GM12878 (cell line): Measurements from ENCODE around the gene CDCA7L. TPM values are rescaled to one million over a fixed set of nuclear protein-coding genes. Genes with fewer than 3 reads are reported as not detected.

Experiments used
- ATAC-seq: fragments of 200-7000 bp; cut with Tn5 transposase; 3 replicates; pipeline ENCODE4 v1.9.1; 2020; ENCODE audit warnings: mild to moderate bottlenecking, moderate library complexity
- Bru-seq: library from RNA; stranded (reverse); fragments of 400-500 nt; gene quantifications from one replicate; lab custom pipeline; 2021; lab: Mats Ljungman, UMichigan
- BruChase-seq, 2 experiments: library from RNA; stranded (reverse); fragments of 400-500 nt; gene quantifications; one replicate each; lab custom pipeline; 2021; lab: Mats Ljungman, UMichigan
- BruUV-seq: library from RNA; stranded (reverse); fragments of 400-500 nt; replicated peaks from 2 replicates; lab custom pipeline; 2021; lab: Mats Ljungman, UMichigan
- CTCF ChIA-PET: fragments of 300-600 bp; sonication (Branson Sonifier 250); formaldehyde crosslinking; extraction: SDS; loops from one replicate; lab custom pipeline; 2021; ENCODE audit warnings: inconsistent platforms; lab: Yijun Ruan, JAX
- POLR2A ChIA-PET: fragments of 350-600 bp; formaldehyde crosslinking; extraction: SDS; loops from one replicate; lab custom pipeline; 2021; ENCODE audit warnings: inconsistent platforms; lab: Charles Lee
- RAD21 ChIA-PET: fragments of 300-600 bp; sonication (Branson Sonifier 250); formaldehyde crosslinking; loops from one replicate; lab custom pipeline; 2023; ENCODE audit warnings: antibody characterized with exemption; ENCODE audit not compliant: unreplicated experiment; lab: Charles Lee
- SMC1A ChIA-PET: fragments of 300-600 bp; sonication (Branson Sonifier 250); formaldehyde crosslinking; loops from one replicate; lab custom pipeline; 2023; ENCODE audit not compliant: unreplicated experiment, uncharacterized antibody; lab: Charles Lee
- DNase-seq: peaks from one replicate; pipeline ENCODE4 v3.0.0-alpha.2; 2011; ENCODE audit warnings: low read depth, low spot score
- FAIRE-seq: peaks from 3 replicates; lab custom pipeline; 2011; peaks lifted over from hg19 to GRCh38; lab: Jason Lieb, UNC
- H2AFZ ChIP-seq: 2 replicates; pipeline ENCODE4 v1.6.0; 2011; ENCODE audit warnings: low read depth, low read length, control low read depth; ENCODE audit not compliant: control insufficient read depth
- H3K27ac ChIP-seq: 2 replicates; pipeline ENCODE4 v1.5.1; 2011; ENCODE audit warnings: control low read depth; ENCODE audit not compliant: control insufficient read depth, insufficient read depth
- H3K27me3 ChIP-seq, 2 experiments: replicated peaks in 1 of 2; 2 replicates each; pipeline versions ENCODE4 v1.6.0 to v1.6.1; 2011; ENCODE audit warnings: low read length in 1 of 2; ENCODE audit not compliant: control insufficient read depth in 2 of 2, insufficient read depth in 2 of 2
- H3K36me3 ChIP-seq, 2 experiments: 2 replicates each; pipeline ENCODE4 v1.5.1; 2011; ENCODE audit warnings: low read length in 1 of 2; ENCODE audit not compliant: control insufficient read depth in 2 of 2, insufficient read depth in 2 of 2
- H3K4me1 ChIP-seq: 2 replicates; pipeline ENCODE4 v1.6.1; 2011; ENCODE audit warnings: mild to moderate bottlenecking, low read length, moderate library complexity, mixed read lengths; ENCODE audit not compliant: control insufficient read depth, insufficient read depth
- H3K4me2 ChIP-seq: 2 replicates; pipeline ENCODE4 v1.6.0; 2011; ENCODE audit warnings: control low read depth; ENCODE audit not compliant: control insufficient read depth, insufficient read depth
- H3K4me3 ChIP-seq: fragments of 200-600 bp; sonication (generic); 2 replicates; pipeline ENCODE4 v1.5.1; 2016
- H3K79me2 ChIP-seq: 2 replicates; pipeline ENCODE4 v1.6.0; 2011; ENCODE audit warnings: low read length; ENCODE audit not compliant: control insufficient read depth, insufficient read depth
- H3K9ac ChIP-seq: 2 replicates; pipeline ENCODE4 v1.8.0; 2011; ENCODE audit warnings: low read length, control low read depth, mixed read lengths; ENCODE audit not compliant: control insufficient read depth, insufficient read depth
- H3K9me3 ChIP-seq: replicated peaks from 3 replicates; pipeline ENCODE4 v1.5.1; 2011; ENCODE audit warnings: mild to moderate bottlenecking, low read length; ENCODE audit not compliant: control insufficient read depth, insufficient read depth
- H4K20me1 ChIP-seq: 2 replicates; pipeline ENCODE4 v1.6.0; 2011; ENCODE audit not compliant: control insufficient read depth, insufficient read depth
- EED ChIP-seq: sonication (generic); IDR thresholded peaks from 2 replicates; pipeline ENCODE4 v1.6.1; 2016; ENCODE audit warnings: antibody characterized with exemption, low read depth
- EGR1 ChIP-seq, 2 experiments: IDR thresholded peaks; 1 replicate in 1 of 2; 2 replicates in 1 of 2; pipeline ENCODE4 v1.6.1; 2011 to 2012; ENCODE audit warnings: low read depth in 2 of 2, low read length in 2 of 2, borderline replicate concordance in 1 of 2, mild to moderate bottlenecking in 1 of 2, moderate library complexity in 1 of 2
- FOXM1 ChIP-seq: IDR thresholded peaks from 2 replicates; pipeline ENCODE4 v1.6.1; 2012; ENCODE audit warnings: low read depth, mild to moderate bottlenecking, inconsistent platforms, low read length, moderate library complexity
- LARP7 ChIP-seq: fragments of 450-650 bp; IDR thresholded peaks from 2 replicates; pipeline ENCODE4 v1.6.1; 2017; ENCODE audit warnings: mild to moderate bottlenecking
- TCF12 ChIP-seq: IDR thresholded peaks from 2 replicates; pipeline ENCODE4 v1.6.1; 2011; ENCODE audit warnings: low read depth, mild to moderate bottlenecking, low read length
- WGBS: methylation state at CpG from one replicate; pipeline ENCODE4 v1.1.6; 2016; ENCODE audit warnings: low lambda C conversion rate; ENCODE audit not compliant: insufficient replicate concordance, insufficient coverage; ENCODE audit errors: missing lambda C conversion rate; 5-methylcytosine and 5-hydroxymethylcytosine counted together
- in situ Hi-C: fragments of 300-500 bp; cut with MboI; formaldehyde crosslinking; loops from 9 replicates; pipeline ENCODE4 v1.14.3; 2018; ENCODE audit warnings: mixed read lengths
- intact Hi-C: fragments of 100-400 bp; cut with micrococcal nuclease; formaldehyde crosslinking; loops from one replicate; pipeline ENCODE4 v1.14.2; 2022; ENCODE audit not compliant: unreplicated experiment
- long read RNA-seq, 2 experiments: library from polyadenylated mRNA; unstranded; transcript quantifications; one replicate each; pipeline ENCODE4 v2.0.0, GENCODE V29; 2019 to 2020
- polyA minus RNA-seq, 3 experiments: library from RNA; depleted of rRNA, polyadenylated mRNA; stranded (reverse); fragments of >200 nt; gene quantifications; 2 replicates each; pipeline ENCODE4 v1.2.3, GENCODE V29; 2011
- polyA plus RNA-seq, 11 experiments: library from polyadenylated mRNA; depleted of rRNA in 4 of 11; unstranded in 6 of 11; stranded (reverse) in 5 of 11; fragments of >200 nt; fragmentation: Nextera tagmentation in 4 of 11; fragmentation: Illumina TruSeq in 1 of 11; extraction: Ambion mirVana in 4 of 11; extraction: Trizol in 1 of 11; gene quantifications; 1 replicate in 1 of 11; 2 replicates in 10 of 11; pipeline versions ENCODE4 v1.2.1 to v1.2.3, GENCODE V29; 2011 to 2016; ENCODE audit warnings: inconsistent platforms in 2 of 11, missing spikeins in 2 of 11, low read depth in 1 of 11
- total RNA-seq, 4 experiments: library from RNA; depleted of rRNA in 3 of 4; stranded (reverse); fragments of >200 nt in 3 of 4; fragmentation: Illumina TruSeq in 1 of 4; extraction: Trizol in 1 of 4; gene quantifications; 2 replicates each; pipeline versions ENCODE4 v1.2.1 to v1.2.3, GENCODE V29; 2013 to 2021
- TF ChIP-seq, protein P1 (sequence below): IDR thresholded peaks from 2 replicates; pipeline ENCODE4 v1.6.1; 2012; ENCODE audit warnings: low read depth, low read length, improper control_type of control experiment
- TF ChIP-seq, protein P2 (sequence below): fragments of 450-650 bp; IDR thresholded peaks from 2 replicates; pipeline ENCODE4 v1.6.1; 2017; ENCODE audit warnings: mild to moderate bottlenecking, moderate library complexity

Gene CDCA7L, protein sequence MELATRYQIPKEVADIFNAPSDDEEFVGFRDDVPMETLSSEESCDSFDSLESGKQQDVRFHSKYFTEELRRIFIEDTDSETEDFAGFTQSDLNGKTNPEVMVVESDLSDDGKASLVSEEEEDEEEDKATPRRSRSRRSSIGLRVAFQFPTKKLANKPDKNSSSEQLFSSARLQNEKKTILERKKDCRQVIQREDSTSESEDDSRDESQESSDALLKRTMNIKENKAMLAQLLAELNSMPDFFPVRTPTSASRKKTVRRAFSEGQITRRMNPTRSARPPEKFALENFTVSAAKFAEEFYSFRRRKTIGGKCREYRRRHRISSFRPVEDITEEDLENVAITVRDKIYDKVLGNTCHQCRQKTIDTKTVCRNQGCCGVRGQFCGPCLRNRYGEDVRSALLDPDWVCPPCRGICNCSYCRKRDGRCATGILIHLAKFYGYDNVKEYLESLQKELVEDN
- 142 and 155 TPM in 2 replicates for total RNA-seq (2013; cell fraction: nucleolus; rRNA removed)
- total RNA-seq (2014; rRNA removed), result 68.3 and 82.0 TPM in 2 replicates
- 85.3 and 92.2 TPM in 2 replicates for total RNA-seq (2014; rRNA removed; fragmentation: Illumina TruSeq; extraction: Trizol)
- 68.5 and 72.7 TPM in 2 replicates for total RNA-seq (2021)
- polyA plus RNA-seq (2011; ENCODE audit: low read depth), result 36.7 TPM
- 74.6 and 93.5 TPM in 2 replicates for polyA plus RNA-seq (2011; rRNA removed)
- 39.9 and 47.6 TPM in 2 replicates for polyA plus RNA-seq (2011; cell fraction: cytosol; rRNA removed)
- polyA plus RNA-seq (2011; cell fraction: nucleus; rRNA removed), result 170 and 252 TPM in 2 replicates
- polyA plus RNA-seq (2012), result 40.2 and 48.5 TPM in 2 replicates
- 80.0 and 86.4 TPM in 2 replicates for polyA plus RNA-seq (2014; fragmentation: Illumina TruSeq; extraction: Trizol)
- polyA plus RNA-seq (2014; fragmentation: Nextera tagmentation; extraction: Ambion mirVana), result 10 to 100 TPM; 30.3 to 45.2 TPM
- polyA plus RNA-seq (2014; rRNA removed), result 57.3 and 61.1 TPM in 2 replicates
- 10 to 100 TPM; 61.0 to 68.6 TPM for polyA plus RNA-seq (2016; fragmentation: Nextera tagmentation; extraction: Ambion mirVana)
- polyA minus RNA-seq (2011; rRNA and poly(A)+ RNA removed), result 84.2 and 97.1 TPM in 2 replicates
- 24.9 and 25.8 TPM in 2 replicates for polyA minus RNA-seq (2011; cell fraction: cytosol; rRNA and poly(A)+ RNA removed)
- 70.0 and 106 TPM in 2 replicates for polyA minus RNA-seq (2011; cell fraction: nucleus; rRNA and poly(A)+ RNA removed)
- Bru-seq, nascent RNA, result percentile 79 among the genes with signal in this experiment
- percentile 72 among the genes with signal in this experiment for BruChase-seq, experiment 1, labeled RNA remaining after a 6-hour chase
- BruChase-seq, experiment 2, labeled RNA remaining after a 2-hour chase, result percentile 67 among the genes with signal in this experiment
- long read RNA-seq, experiment 1, transcript CDCA7L-202 (9 exons, 1,830 nt), result minor isoform, 7 of 53 reads
- long read RNA-seq, experiment 1, transcript CDCA7L-203 (10 exons, 3,066 nt), result major isoform, 26 of 53 reads
- long read RNA-seq, experiment 1, partial matches to known transcripts, result 6 of 53 reads
- long read RNA-seq, experiment 1, other reads (novel, unspliced or antisense), result 14 of 53 reads
- long read RNA-seq, experiment 2, transcript CDCA7L-203 (10 exons, 3,066 nt), result major isoform, 200 of 441 reads
- long read RNA-seq, experiment 2, transcript CDCA7L-202 (9 exons, 1,830 nt), result minor isoform, 44 of 441 reads
- long read RNA-seq, experiment 2, partial matches to known transcripts, result 76 of 441 reads
- long read RNA-seq, experiment 2, other reads (novel, unspliced or antisense), result 118 of 441 reads

DNA sequence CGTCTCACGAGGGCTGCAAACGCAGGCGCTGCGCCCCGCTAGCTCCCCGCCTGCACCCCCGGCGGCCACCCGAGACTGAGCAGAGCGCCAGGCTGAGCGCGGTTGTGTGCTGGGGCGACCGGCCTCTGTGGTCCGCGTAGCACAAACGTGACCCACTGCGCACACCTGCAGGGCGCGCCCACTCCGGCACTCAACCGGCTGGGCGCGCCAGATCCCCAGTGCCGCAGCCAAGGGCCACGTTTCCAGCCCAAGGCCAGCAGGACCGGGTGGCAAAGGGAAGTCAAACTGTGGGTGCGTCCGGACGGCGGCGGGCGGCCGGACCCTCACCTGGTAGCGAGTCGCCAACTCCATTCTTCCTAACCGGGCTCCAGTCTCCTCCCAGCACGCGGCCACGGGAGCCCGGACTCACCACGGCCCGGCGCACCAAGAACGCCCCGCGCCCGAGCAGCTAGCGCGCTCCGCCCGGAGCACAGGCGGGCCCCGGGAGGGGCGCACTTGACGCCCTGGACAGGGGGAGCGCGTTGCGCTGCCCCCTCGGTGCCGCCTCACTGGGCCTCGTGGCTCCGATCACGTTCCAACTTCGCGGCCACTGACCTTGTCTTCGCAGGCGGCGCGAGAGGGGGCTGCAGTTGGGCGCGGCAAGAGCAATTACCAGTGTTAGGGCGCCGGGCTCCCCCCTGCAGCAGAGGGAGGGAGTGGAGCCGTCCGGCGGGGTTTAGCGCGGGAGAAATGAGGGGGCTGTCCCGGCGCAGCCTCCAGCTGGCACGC, at the start of gene CDCA7L:
Gene CDCA7L, minus strand, starts transcription at position 446 of the 768 bp plus-strand sequence. Its CDS starts 95 bp downstream, at position 351.
- RAD21 ChIA-PET, result interaction anchor here (0.6 to 2.2 kb wide), 8 partner anchors 9 to 55 kb away, joined by 3 to 11 read pairs (median 5); no protein-coding TSS in a partner anchor
- H4K20me1 ChIP-seq, result no peaks in the 10 kb centered on the region
- peak within 1 kb of the TSS; percentile 69 for H3K4me2 ChIP-seq
- H3K27ac ChIP-seq, result peak within 1 kb of the TSS; percentile 85
- POLR2A ChIA-PET, result interaction anchor here (0.8 to 1.2 kb wide), 3 partner anchors 20 to 48 kb away, joined by 4 to 5 read pairs (median 5); no protein-coding TSS in a partner anchor
- WGBS, result under 1% methylated on average over 72 of the region's 83 CpGs
- peaks cover 44% of the 10 kb centered on the region for H3K4me1 ChIP-seq
- no TSS peak for BruUV-seq
- peak within 1 kb of the TSS; percentile 99 for H2AFZ ChIP-seq
- H3K4me3 ChIP-seq, result peak within 1 kb of the TSS; percentile 80
- CTCF ChIA-PET, result interaction anchor here (0.6 to 1.4 kb wide), 8 partner anchors 9 to 138 kb away, joined by 3 to 6 read pairs (median 4); no protein-coding TSS in a partner anchor
- peak within 1 kb of the TSS; percentile 71 for H3K9ac ChIP-seq
- peak; percentile 57 for FAIRE-seq
- SMC1A ChIA-PET, result interaction anchor here (0.7 to 9.9 kb wide), 9 partner anchors 8 to 618 kb away, joined by 3 to 96 read pairs (median 3); no protein-coding TSS in a partner anchor
- DNase-seq, result peak; percentile 32
- in situ Hi-C loops (loop anchor here (10.0 to 25.0 kb wide), 3 partner anchors 591 to 1708 kb away; partner anchors contain the start of gene HYCC1), intact Hi-C loops (loop anchor here (2.0 to 10.0 kb wide), 4 partner anchors 21 to 591 kb away; no protein-coding TSS in a partner anchor)
- peak; percentile 85 for ATAC-seq
- H3K9me3 ChIP-seq, result no peaks in the 10 kb centered on the region
- peaks cover 15% of the 10 kb centered on the region for H3K79me2 ChIP-seq
- H3K36me3 ChIP-seq, result no peaks in the 10 kb centered on the region
- no peaks in the 10 kb centered on the region for H3K27me3 ChIP-seq
- TF ChIP-seq, protein P1, sequence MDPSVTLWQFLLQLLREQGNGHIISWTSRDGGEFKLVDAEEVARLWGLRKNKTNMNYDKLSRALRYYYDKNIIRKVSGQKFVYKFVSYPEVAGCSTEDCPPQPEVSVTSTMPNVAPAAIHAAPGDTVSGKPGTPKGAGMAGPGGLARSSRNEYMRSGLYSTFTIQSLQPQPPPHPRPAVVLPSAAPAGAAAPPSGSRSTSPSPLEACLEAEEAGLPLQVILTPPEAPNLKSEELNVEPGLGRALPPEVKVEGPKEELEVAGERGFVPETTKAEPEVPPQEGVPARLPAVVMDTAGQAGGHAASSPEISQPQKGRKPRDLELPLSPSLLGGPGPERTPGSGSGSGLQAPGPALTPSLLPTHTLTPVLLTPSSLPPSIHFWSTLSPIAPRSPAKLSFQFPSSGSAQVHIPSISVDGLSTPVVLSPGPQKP, result peak; percentile 44; the same call in 1 of the 2 replicates
- TF ChIP-seq TCF12 (peak; percentile 81), EED (0 out of 2 replicates have a peak, but pooled peaks have one; percentile 43), EGR1 (IDR thresholded peaks at IDR 0.05; ENCODE audit: borderline replicate concordance in 1 of 2, low read depth in 2 of 2, low read length in 2 of 2) (0 out of 3 replicates have a peak, but pooled peaks of 1 of the 2 experiments have one; percentile 0), FOXM1 (peak; percentile 76), LARP7 (peak; percentile 94)
- TF ChIP-seq, protein P2, sequence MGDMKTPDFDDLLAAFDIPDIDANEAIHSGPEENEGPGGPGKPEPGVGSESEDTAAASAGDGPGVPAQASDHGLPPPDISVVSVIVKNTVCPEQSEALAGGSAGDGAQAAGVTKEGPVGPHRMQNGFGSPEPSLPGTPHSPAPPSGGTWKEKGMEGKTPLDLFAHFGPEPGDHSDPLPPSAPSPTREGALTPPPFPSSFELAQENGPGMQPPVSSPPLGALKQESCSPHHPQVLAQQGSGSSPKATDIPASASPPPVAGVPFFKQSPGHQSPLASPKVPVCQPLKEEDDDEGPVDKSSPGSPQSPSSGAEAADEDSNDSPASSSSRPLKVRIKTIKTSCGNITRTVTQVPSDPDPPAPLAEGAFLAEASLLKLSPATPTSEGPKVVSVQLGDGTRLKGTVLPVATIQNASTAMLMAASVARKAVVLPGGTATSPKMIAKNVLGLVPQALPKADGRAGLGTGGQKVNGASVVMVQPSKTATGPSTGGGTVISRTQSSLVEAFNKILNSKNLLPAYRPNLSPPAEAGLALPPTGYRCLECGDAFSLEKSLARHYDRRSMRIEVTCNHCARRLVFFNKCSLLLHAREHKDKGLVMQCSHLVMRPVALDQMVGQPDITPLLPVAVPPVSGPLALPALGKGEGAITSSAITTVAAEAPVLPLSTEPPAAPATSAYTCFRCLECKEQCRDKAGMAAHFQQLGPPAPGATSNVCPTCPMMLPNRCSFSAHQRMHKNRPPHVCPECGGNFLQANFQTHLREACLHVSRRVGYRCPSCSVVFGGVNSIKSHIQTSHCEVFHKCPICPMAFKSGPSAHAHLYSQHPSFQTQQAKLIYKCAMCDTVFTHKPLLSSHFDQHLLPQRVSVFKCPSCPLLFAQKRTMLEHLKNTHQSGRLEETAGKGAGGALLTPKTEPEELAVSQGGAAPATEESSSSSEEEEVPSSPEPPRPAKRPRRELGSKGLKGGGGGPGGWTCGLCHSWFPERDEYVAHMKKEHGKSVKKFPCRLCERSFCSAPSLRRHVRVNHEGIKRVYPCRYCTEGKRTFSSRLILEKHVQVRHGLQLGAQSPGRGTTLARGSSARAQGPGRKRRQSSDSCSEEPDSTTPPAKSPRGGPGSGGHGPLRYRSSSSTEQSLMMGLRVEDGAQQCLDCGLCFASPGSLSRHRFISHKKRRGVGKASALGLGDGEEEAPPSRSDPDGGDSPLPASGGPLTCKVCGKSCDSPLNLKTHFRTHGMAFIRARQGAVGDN, result peak; percentile 59
